Endodermal cell (in vitro differentiated cells): Measurements from ENCODE around the gene ARHGAP32. TPM values are rescaled to one million over a fixed set of nuclear protein-coding genes. Genes with fewer than 3 reads are reported as not detected.

Source experiments
- DNase-seq: peaks from one replicate; pipeline ENCODE4 v3.0.0-alpha.2; 2017
- H3K27ac ChIP-seq: 2 replicates; pipeline ENCODE4 v1.5.1; 2013; ENCODE audit warnings: mild to moderate bottlenecking, low read depth, low read length, moderate library complexity
- H3K27me3 ChIP-seq: 2 replicates; pipeline ENCODE4 v1.6.1; 2013; ENCODE audit warnings: mild to moderate bottlenecking, low read length, moderate library complexity; ENCODE audit not compliant: insufficient read depth, control insufficient read depth, poor library complexity, severe bottlenecking
- H3K36me3 ChIP-seq: 2 replicates; pipeline ENCODE4 v1.7.0; 2013; ENCODE audit warnings: mild to moderate bottlenecking, low read length, moderate library complexity; ENCODE audit not compliant: control insufficient read depth, insufficient read depth
- H3K4me1 ChIP-seq: one replicate; pipeline ENCODE4 v1.7.0; 2013; ENCODE audit warnings: low read length; ENCODE audit not compliant: control insufficient read depth, insufficient read depth
- H3K4me3 ChIP-seq: 2 replicates; pipeline ENCODE4 v1.5.1; 2013; ENCODE audit warnings: mild to moderate bottlenecking, low read length, moderate library complexity
- H3K9ac ChIP-seq: 2 replicates; pipeline ENCODE4 v1.6.1; 2013; ENCODE audit warnings: mild to moderate bottlenecking, low read length, moderate library complexity; ENCODE audit not compliant: poor library complexity, severe bottlenecking; ENCODE audit errors: extremely low read depth
- H3K9me3 ChIP-seq: 2 replicates; pipeline ENCODE4 v1.6.1; 2013; ENCODE audit warnings: mild to moderate bottlenecking, low read length, moderate library complexity; ENCODE audit not compliant: control insufficient read depth
- H3K27ac Mint-ChIP-seq: 2 replicates; pipeline ENCODE4 v1.8.0; 2020; ENCODE audit warnings: mixed read lengths
- H3K27me3 Mint-ChIP-seq: 2 replicates; pipeline ENCODE4 v1.8.0; 2021; ENCODE audit warnings: mild to moderate bottlenecking, mixed read lengths; ENCODE audit not compliant: insufficient read depth
- H3K36me3 Mint-ChIP-seq: 2 replicates; pipeline ENCODE4 v1.8.0; 2020; ENCODE audit warnings: low read depth, mixed read lengths
- H3K4me1 Mint-ChIP-seq: 2 replicates; pipeline ENCODE4 v1.8.0; 2020; ENCODE audit warnings: mixed read lengths
- H3K4me3 Mint-ChIP-seq: 2 replicates; pipeline ENCODE4 v1.8.0; 2020; ENCODE audit warnings: mild to moderate bottlenecking, moderate library complexity, mixed read lengths
- H3K9me3 Mint-ChIP-seq: 2 replicates; pipeline ENCODE4 v1.8.0; 2020; ENCODE audit warnings: mild to moderate bottlenecking, mixed read lengths
- CTCF ChIP-seq: fragments of 200-600 bp; sonication (generic); conservative IDR thresholded peaks from 2 replicates; pipeline ENCODE4 v1.5.0; 2021; ENCODE audit warnings: antibody characterized with exemption, mild to moderate bottlenecking
- WGBS, 2 experiments: methylation state at CpG; one replicate each; pipeline versions ENCODE4 v1.1.5 to v1.1.7; 2013; ENCODE audit warnings: missing lambda C conversion rate in 2 of 2, mixed read lengths in 1 of 2; ENCODE audit not compliant: insufficient coverage in 1 of 2, insufficient read length in 1 of 2; 5-methylcytosine and 5-hydroxymethylcytosine counted together
- total RNA-seq, 2 donors: library from RNA; stranded (reverse); fragmentation: NEBNext Ultra II Directional in 1 of 2; extraction: Animal tissue kit (Norgen Biotek cat#: 25700) in 1 of 2; gene quantifications; 2 replicates in 1 of 2; 3 replicates in 1 of 2; pipeline ENCODE4 v1.2.1, GENCODE V29; 2021

The ARHGAP32 gene
- total RNA-seq, 2 donors from 2014 or later, result 36.4 to 65.8 TPM

- Mint-ChIP-seq H3K27ac (no peak overlapping the region), H3K4me3 (no peak overlapping the region), H3K9me3 (peaks cover 27% of the 10 kb centered on the region), H3K36me3 (peaks cover 24% of the 10 kb centered on the region), H3K4me1 (peaks cover 11% of the 10 kb centered on the region), H3K27me3 (no peaks in the 10 kb centered on the region)
- no peaks in the 10 kb centered on the region for H3K36me3 ChIP-seq
- TF ChIP-seq CTCF, result no peak
- no peak overlapping the region for H3K4me3 ChIP-seq
- H3K9ac ChIP-seq, result no peak overlapping the region
- WGBS, 2 experiments, result 91% methylated on average over 3 of the region's 3 CpGs; no CpG with 5 or more reads in 1 of the 2 experiments
- no peaks in the 10 kb centered on the region for H3K27me3 ChIP-seq
- H3K4me1 ChIP-seq, result no peaks in the 10 kb centered on the region
- H3K9me3 ChIP-seq, result peaks cover 39% of the 10 kb centered on the region
- H3K27ac ChIP-seq, result no peak overlapping the region
- DNase-seq, result no peak
Measured at GRCh38 chr11:129224538-129224937, 32.4 kb upstream of the ARHGAP32 start.

- no peak for DNase-seq
- Histone ChIP-seq H3K9ac (no peak overlapping the region), H3K27ac (no peak overlapping the region), H3K36me3 (no peaks in the 10 kb centered on the region), H3K27me3 (no peaks in the 10 kb centered on the region), H3K4me3 (no peak overlapping the region), H3K9me3 (peaks cover 36% of the 10 kb centered on the region), H3K4me1 (no peaks in the 10 kb centered on the region)
- Mint-ChIP-seq H3K36me3 (peaks cover 24% of the 10 kb centered on the region), H3K9me3 (peaks cover 27% of the 10 kb centered on the region), H3K4me1 (peaks cover 16% of the 10 kb centered on the region), H3K27me3 (no peaks in the 10 kb centered on the region), H3K4me3 (no peak overlapping the region), H3K27ac (no peak overlapping the region)
- no peak for TF ChIP-seq CTCF
- WGBS, 2 experiments, result 93% methylated on average over 2 of the region's 2 CpGs
Measured at GRCh38 chr11:129223701-129224149, 31.6 kb upstream of the ARHGAP32 start.

- TF ChIP-seq CTCF, result no peak
- no peak overlapping the region for H3K27ac Mint-ChIP-seq
Measured at GRCh38 chr11:129223260-129223659, 31.1 kb upstream of the ARHGAP32 start.

More at GRCh38 chr11:129223260-129223659, 31.1 kb upstream of the ARHGAP32 start:
- DNase-seq, result no peak
- H3K9me3 Mint-ChIP-seq, result peaks cover 27% of the 10 kb centered on the region
- no peaks in the 10 kb centered on the region for H3K36me3 ChIP-seq
- WGBS, 2 experiments, result 85% methylated on average over 1 of the region's 1 CpG; no CpG with 5 or more reads in 1 of the 2 experiments
- no peak overlapping the region for H3K4me3 Mint-ChIP-seq
- H3K9me3 ChIP-seq, result peaks cover 32% of the 10 kb centered on the region
- no peak overlapping the region for H3K4me3 ChIP-seq
- H3K4me1 Mint-ChIP-seq, result peaks cover 20% of the 10 kb centered on the region
- peaks cover 24% of the 10 kb centered on the region for H3K36me3 Mint-ChIP-seq
- H3K27me3 ChIP-seq, result no peaks in the 10 kb centered on the region
- H3K27ac ChIP-seq, result no peak overlapping the region
- no peaks in the 10 kb centered on the region for H3K27me3 Mint-ChIP-seq
- H3K9ac ChIP-seq, result no peak overlapping the region
- no peaks in the 10 kb centered on the region for H3K4me1 ChIP-seq
